Fibroblast of mammary gland (primary cell): ENCODE measurements around the gene DCP1A.
"Not testable (repeated sequence)": the region's sequence is repeated elsewhere in the genome, so short reads cannot be mapped to it uniquely, and the experiment has no call there.

Source experiments
- DNase-seq: peaks from one replicate; pipeline ENCODE4 v3.0.0-alpha.2; 2010; ENCODE audit warnings: low read depth
- H3K4me3 ChIP-seq: 2 replicates; pipeline ENCODE4 v1.5.1; 2011; ENCODE audit warnings: low read depth, mild to moderate bottlenecking, low read length, moderate library complexity; ENCODE audit not compliant: control insufficient read depth
- TF ChIP-seq, protein P1 (sequence below): conservative IDR thresholded peaks from 2 replicates; pipeline ENCODE4 v1.5.1; 2011; ENCODE audit warnings: low read depth, low read length, inconsistent platforms; ENCODE audit not compliant: control insufficient read depth, insufficient read depth

The DCP1A gene

DNA sequence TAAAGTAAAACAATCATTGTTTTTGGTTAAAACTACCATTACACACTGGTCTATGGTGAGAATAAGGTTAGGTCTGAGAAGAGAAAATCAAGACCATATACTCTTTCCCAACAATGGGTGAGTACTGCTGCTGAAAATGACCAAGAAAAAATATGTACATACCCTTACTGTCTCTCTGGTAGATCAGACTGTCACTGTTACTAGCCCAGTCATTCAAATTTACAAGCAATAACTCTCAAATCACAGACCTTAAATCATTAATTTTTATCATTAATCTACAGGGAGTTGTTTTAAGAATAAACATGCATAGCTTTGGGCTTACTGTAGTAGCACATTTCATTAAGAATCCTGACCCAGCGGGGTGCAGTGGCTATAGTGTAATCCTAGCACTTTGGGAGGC, 17.4 kb downstream of the DCP1A start:
- no peak overlapping the region for H3K4me3 ChIP-seq
- no peak for DNase-seq
- TF ChIP-seq, protein P1, sequence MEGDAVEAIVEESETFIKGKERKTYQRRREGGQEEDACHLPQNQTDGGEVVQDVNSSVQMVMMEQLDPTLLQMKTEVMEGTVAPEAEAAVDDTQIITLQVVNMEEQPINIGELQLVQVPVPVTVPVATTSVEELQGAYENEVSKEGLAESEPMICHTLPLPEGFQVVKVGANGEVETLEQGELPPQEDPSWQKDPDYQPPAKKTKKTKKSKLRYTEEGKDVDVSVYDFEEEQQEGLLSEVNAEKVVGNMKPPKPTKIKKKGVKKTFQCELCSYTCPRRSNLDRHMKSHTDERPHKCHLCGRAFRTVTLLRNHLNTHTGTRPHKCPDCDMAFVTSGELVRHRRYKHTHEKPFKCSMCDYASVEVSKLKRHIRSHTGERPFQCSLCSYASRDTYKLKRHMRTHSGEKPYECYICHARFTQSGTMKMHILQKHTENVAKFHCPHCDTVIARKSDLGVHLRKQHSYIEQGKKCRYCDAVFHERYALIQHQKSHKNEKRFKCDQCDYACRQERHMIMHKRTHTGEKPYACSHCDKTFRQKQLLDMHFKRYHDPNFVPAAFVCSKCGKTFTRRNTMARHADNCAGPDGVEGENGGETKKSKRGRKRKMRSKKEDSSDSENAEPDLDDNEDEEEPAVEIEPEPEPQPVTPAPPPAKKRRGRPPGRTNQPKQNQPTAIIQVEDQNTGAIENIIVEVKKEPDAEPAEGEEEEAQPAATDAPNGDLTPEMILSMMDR, result no peak

DNA sequence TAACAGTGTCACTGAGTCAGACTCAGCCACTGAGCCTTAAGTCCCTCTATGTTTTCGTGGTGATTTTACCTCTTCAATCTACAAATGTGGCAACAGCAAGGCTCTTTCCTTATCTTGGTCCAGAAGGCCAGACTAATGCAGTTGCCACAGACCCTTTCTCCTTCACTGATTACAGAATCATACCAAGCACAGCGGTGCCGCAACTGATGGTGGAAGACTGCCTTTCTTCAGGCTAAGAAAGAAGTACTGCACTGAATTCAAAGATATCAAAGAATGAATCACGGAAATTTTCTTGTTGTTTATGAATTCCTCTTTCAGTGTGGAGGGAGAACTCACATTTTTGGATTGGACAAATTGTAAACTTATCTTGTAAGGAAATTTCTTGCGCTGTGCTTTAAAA, 18.6 kb downstream of the DCP1A start:
- TF ChIP-seq, protein P1, result no peak
- H3K4me3 ChIP-seq, result no peak overlapping the region
- DNase-seq, result no peak

DNA sequence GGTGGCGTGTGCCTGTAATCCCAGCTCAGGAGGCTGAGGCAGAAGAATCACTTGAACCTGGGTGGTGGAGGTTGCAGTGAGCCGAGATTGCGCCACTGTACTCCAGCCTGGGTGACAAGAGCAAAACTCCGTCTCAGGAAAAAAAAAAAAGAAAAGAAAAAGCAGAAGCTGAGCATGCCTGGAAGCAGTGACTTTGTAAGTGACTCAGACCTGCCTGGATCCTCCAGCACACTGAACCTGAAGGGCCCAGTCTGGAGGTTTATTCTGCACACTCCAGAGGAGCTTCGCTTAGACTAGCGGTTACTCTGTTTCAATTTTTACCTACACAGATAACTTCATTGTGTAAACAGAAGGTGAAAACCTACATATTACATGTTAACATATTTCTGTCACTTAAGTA, 19.4 kb downstream of the DCP1A start:
- DNase-seq, result peak; percentile 39
- H3K4me3 ChIP-seq, result not testable (repeated sequence)

GRCh38 chr3:53324105-53324504, 23.2 kb downstream of the DCP1A start:
- no peak for DNase-seq
- TF ChIP-seq, protein P1, result no peak
- H3K4me3 ChIP-seq, result no peak overlapping the region

DNA sequence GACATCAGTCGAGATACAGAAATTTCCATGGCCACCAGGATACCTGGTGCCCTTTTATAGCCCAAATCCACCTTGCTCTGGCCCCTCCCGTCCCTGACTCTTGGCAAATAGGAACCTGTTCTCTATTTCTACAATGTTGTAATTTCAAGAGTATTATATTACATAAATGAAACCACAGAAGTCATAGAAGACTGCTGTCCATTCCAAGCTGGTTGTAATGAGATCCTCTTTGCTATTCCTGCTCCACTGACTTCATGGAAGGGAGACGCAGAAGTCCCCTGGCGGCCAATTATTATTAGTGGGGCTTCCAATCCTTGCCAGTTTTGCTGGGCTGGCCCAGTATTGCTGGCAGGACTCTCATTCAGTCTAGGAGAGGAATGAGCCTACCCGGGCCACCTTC, 26.6 kb downstream of the DCP1A start:
- TF ChIP-seq, protein P1, result no peak
- H3K4me3 ChIP-seq, result no peak overlapping the region
- peak; percentile 55 for DNase-seq

DNA sequence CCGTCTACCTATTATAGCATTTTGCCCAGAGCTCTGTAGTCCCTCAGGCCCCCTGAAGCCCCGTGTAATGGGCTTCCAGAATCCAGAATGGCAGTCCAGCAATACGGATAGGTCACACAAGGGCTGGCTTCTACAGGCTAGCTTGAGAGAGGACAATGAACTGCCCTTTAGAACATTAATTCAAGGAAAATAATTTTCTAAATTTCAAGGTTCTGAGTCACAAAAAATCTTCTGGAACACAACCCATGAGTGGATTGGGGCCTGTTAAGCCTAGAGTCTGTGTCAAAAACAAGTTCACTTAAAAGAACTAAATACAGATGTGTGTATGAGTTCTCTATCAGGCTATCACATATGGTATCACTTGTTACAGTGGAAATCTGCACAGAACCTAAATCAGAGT, 28.8 kb downstream of the DCP1A start:
- TF ChIP-seq, protein P1, result no peak
- H3K4me3 ChIP-seq, result no peak overlapping the region
- peak; percentile 73 for DNase-seq

DNA sequence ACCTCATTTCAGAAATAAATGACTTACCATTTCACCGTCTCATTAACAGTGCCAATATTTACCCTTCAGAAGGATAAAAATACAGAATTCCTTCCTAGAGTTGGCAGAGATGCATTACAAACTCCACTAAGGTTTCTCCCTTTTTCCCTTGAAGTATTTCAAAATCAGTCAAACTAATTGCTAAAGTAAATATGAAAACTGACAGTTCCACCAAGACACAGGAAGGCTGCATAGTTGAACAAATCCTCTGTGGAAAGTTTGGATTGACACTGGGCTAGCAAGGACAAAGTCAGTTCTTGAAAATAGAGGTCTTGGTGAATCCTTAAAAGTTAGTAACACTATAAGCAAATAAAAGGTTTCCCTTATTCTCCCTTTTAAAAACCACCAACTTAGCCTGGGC, 34.5 kb downstream of the DCP1A start:
- TF ChIP-seq, protein P1, result no peak
- no peak for DNase-seq
- H3K4me3 ChIP-seq, result no peak overlapping the region

- TF ChIP-seq, protein P1, result no peak
- H3K4me3 ChIP-seq, result no peak overlapping the region
- no peak for DNase-seq
Observed at GRCh38 chr3:53311882-53312281, 35.5 kb downstream of the DCP1A start.
